Right atrium auricular region (tissue), 2 donors: ENCODE measurements around the gene SLIT1. TPM values are rescaled to one million over a fixed set of nuclear protein-coding genes. Genes with fewer than 3 reads are reported as not detected.

Experiments
- DNase-seq: peaks from one replicate; pipeline ENCODE4 v3.0.0-alpha.2; 2019; ENCODE audit warnings: low spot score
- H3K27ac ChIP-seq, 2 donors: fragments of 200-600 bp; sonication (generic); 1 replicate in 1 of 2; 2 replicates in 1 of 2; pipeline ENCODE4 v1.5.1; 2016 to 2019
- H3K27me3 ChIP-seq, 2 donors: fragments of 200-600 bp; sonication (generic); one replicate each; pipeline versions ENCODE4 v1.5.1 to v1.6.0; 2017 to 2019
- H3K36me3 ChIP-seq: fragments of 200-600 bp; sonication (generic); one replicate; pipeline ENCODE4 v1.5.1; 2016
- H3K4me1 ChIP-seq, 2 donors: fragments of 200-600 bp; sonication (generic); one replicate each; pipeline versions ENCODE4 v1.5.1 to v1.6.0; 2017 to 2019
- H3K4me3 ChIP-seq, 2 donors: fragments of 200-600 bp; sonication (generic); 1 replicate in 1 of 2; 2 replicates in 1 of 2; pipeline ENCODE4 v1.5.1; 2017 to 2019; ENCODE audit warnings: mild to moderate bottlenecking in 1 of 2, moderate library complexity in 1 of 2
- H3K9me3 ChIP-seq, 2 donors: fragments of 200-600 bp; sonication (generic); one replicate each; pipeline ENCODE4 v1.5.1; 2019
- CTCF ChIP-seq, 2 donors: fragments of 200-600 bp; sonication (generic); IDR thresholded peaks; one replicate each; pipeline ENCODE4 v1.5.1; 2019; ENCODE audit warnings: antibody characterized with exemption in 2 of 2
- total RNA-seq, 2 donors: library from RNA; depleted of rRNA; stranded (reverse); fragments of >200 nt; gene quantifications; one replicate each; pipeline ENCODE4 v1.1.0, GENCODE V29; 2016

Gene SLIT1
- total RNA-seq, 2 donors from 2014 or later: not detected

- no peak for DNase-seq
- Histone ChIP-seq H3K4me1 (peaks cover 0 to 4% of the 10 kb centered on the region in 2 donors), H3K27ac (no peak overlapping the region), H3K27me3 (no peaks in the 10 kb centered on the region), H3K36me3 (peaks cover 24% of the 10 kb centered on the region), H3K4me3 (no peak overlapping the region), H3K9me3 (no peaks in the 10 kb centered on the region)
- TF ChIP-seq CTCF (IDR thresholded peaks at IDR 0.05): no peak
These were observed 233.8 kb downstream of the SLIT1 start for GRCh38 chr10:96951954-96952353.

- Histone ChIP-seq H3K27me3 (no peaks in the 10 kb centered on the region), H3K4me3 (no peak overlapping the region), H3K9me3 (no peaks in the 10 kb centered on the region), H3K27ac (no peak overlapping the region), H3K36me3 (peaks cover 4% of the 10 kb centered on the region), H3K4me1 (peaks cover 0 to 4% of the 10 kb centered on the region in 2 donors)
- TF ChIP-seq CTCF (IDR thresholded peaks at IDR 0.05): no peak
- DNase-seq: no peak
These were observed 236.6 kb downstream of the SLIT1 start for GRCh38 chr10:96949039-96949683.

Other genes starting within 250 kb of the SLIT1 start
- 1 to 10 TPM; 3.9 to 5.0 TPM for gene ARHGAP19, start 106.7 kb upstream of the SLIT1 start, total RNA-seq
- 1 to 10 TPM; 3.1 to 3.3 TPM for gene FRAT1, start 133.3 kb upstream of the SLIT1 start, total RNA-seq
- 1 to 10 TPM; 5.9 to 8.7 TPM for gene FRAT2, start 148.8 kb upstream of the SLIT1 start, total RNA-seq
- gene RRP12, start 215.4 kb upstream of the SLIT1 start, total RNA-seq: 10 to 100 TPM in 1 of 2 donors, 1 to 10 TPM in 1; 6.1 to 12.3 TPM
- gene PGAM1, start 240.2 kb upstream of the SLIT1 start, total RNA-seq: 100 to 1,000 TPM; 326 to 434 TPM